GM12864 (cell line): ENCODE measurements around the gene RBM24.

ENCODE experiments used
- DNase-seq: peaks from one replicate; pipeline ENCODE4 v3.0.0-alpha.2; 2011; ENCODE audit warnings: low read depth
- H3K4me3 ChIP-seq: 2 replicates; pipeline ENCODE4 v1.5.1; 2011; ENCODE audit warnings: mild to moderate bottlenecking, low read depth, low read length, control low read depth
- CTCF ChIP-seq: IDR thresholded peaks from 2 replicates; pipeline ENCODE4 v1.5.1; 2011; ENCODE audit warnings: low read depth, mild to moderate bottlenecking, moderate library complexity, low read length, control low read depth, inconsistent platforms; ENCODE audit errors: missing control alignments

Gene RBM24

GRCh38 chr6:17281100-17281496, at the start of gene RBM24:
Gene RBM24 (plus strand): TSS chr6:17281361. CDS start chr6:17281582, 221 bp downstream.
- H3K4me3 ChIP-seq, result no peak within 1 kb of the TSS
- TF ChIP-seq CTCF, result peak; percentile 9
- DNase-seq, result no peak

GRCh38 chr6:17233531-17233930, 47.6 kb upstream of the RBM24 start:
- H3K4me3 ChIP-seq, result no peak overlapping the region
- TF ChIP-seq CTCF, result no peak
- peak; percentile 2 for DNase-seq

GRCh38 chr6:17237246-17237645, 43.9 kb upstream of the RBM24 start:
- no peak for DNase-seq
- TF ChIP-seq CTCF, result no peak
- H3K4me3 ChIP-seq, result no peak overlapping the region

GRCh38 chr6:17239260-17239659, 41.9 kb upstream of the RBM24 start:
- TF ChIP-seq CTCF, result no peak
- no peak for DNase-seq
- no peak overlapping the region for H3K4me3 ChIP-seq

GRCh38 chr6:17240803-17241500, 40.2 kb upstream of the RBM24 start:
- H3K4me3 ChIP-seq, result no peak overlapping the region
- TF ChIP-seq CTCF, result no peak
- no peak for DNase-seq

- no peak for TF ChIP-seq CTCF
- no peak overlapping the region for H3K4me3 ChIP-seq
- DNase-seq, result no peak
Observed at GRCh38 chr6:17242087-17242486, 39.1 kb upstream of the RBM24 start.

- TF ChIP-seq CTCF, result no peak
- DNase-seq, result no peak
Observed at GRCh38 chr6:17250237-17250636, 30.9 kb upstream of the RBM24 start.

More at GRCh38 chr6:17250237-17250636, 30.9 kb upstream of the RBM24 start:
- no peak overlapping the region for H3K4me3 ChIP-seq
